OCI-LY3 (cell line): Measurements from ENCODE around the gene ATAD3C.

Source experiments
- EZH2phosphoT487 ChIP-seq: fragments of 200-600 bp; shearing (Covaris generic); IDR thresholded peaks from 2 replicates; pipeline ENCODE4 v1.6.1; 2018; ENCODE audit warnings: antibody characterized with exemption, mixed run types, low read depth
- TF ChIP-seq, protein P1 (sequence below): fragments of 200-600, 300-600 bp; sonication (generic); IDR thresholded peaks from 2 replicates; pipeline ENCODE4 v1.5.1; 2014; ENCODE audit warnings: antibody characterized with exemption, low read length, low read depth

GRCh38 chr1:1431845-1432273 is 17.6 kb upstream of the ATAD3C start:
- TF ChIP-seq, protein P1, sequence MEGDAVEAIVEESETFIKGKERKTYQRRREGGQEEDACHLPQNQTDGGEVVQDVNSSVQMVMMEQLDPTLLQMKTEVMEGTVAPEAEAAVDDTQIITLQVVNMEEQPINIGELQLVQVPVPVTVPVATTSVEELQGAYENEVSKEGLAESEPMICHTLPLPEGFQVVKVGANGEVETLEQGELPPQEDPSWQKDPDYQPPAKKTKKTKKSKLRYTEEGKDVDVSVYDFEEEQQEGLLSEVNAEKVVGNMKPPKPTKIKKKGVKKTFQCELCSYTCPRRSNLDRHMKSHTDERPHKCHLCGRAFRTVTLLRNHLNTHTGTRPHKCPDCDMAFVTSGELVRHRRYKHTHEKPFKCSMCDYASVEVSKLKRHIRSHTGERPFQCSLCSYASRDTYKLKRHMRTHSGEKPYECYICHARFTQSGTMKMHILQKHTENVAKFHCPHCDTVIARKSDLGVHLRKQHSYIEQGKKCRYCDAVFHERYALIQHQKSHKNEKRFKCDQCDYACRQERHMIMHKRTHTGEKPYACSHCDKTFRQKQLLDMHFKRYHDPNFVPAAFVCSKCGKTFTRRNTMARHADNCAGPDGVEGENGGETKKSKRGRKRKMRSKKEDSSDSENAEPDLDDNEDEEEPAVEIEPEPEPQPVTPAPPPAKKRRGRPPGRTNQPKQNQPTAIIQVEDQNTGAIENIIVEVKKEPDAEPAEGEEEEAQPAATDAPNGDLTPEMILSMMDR = no peak
- TF ChIP-seq EZH2phosphoT487 = no peak
